GM23338 (cell line): ENCODE results near the gene SEMA5A. TPM values are rescaled to one million over a fixed set of nuclear protein-coding genes. Genes with fewer than 3 reads are reported as not detected.

Source experiments
- ATAC-seq: fragments of 200-7000 bp; cut with Tn5 transposase; 3 replicates; pipeline ENCODE4 v1.9.1; 2020
- DNase-seq: peaks from one replicate; pipeline ENCODE4 v3.0.0-alpha.2; 2015; ENCODE audit warnings: low spot score
- H2AFZ ChIP-seq: fragments of 200-600 bp; sonication (generic); 2 replicates; pipeline ENCODE4 v1.8.0; 2016; ENCODE audit warnings: antibody characterized with exemption, mild to moderate bottlenecking, moderate library complexity
- H3F3A ChIP-seq: fragments of 200-600 bp; sonication (generic); replicated peaks from 2 replicates; pipeline ENCODE4 v1.8.0; 2017; ENCODE audit warnings: antibody characterized with exemption, mixed run types, low read depth
- H3K27ac ChIP-seq: fragments of 200-600 bp; sonication (generic); 2 replicates; pipeline ENCODE4 v1.6.1; 2016; ENCODE audit warnings: low read depth
- H3K27me3 ChIP-seq: fragments of 200-600 bp; sonication (generic); 2 replicates; pipeline ENCODE4 v1.8.0; 2016; ENCODE audit warnings: mild to moderate bottlenecking, mixed run types, moderate library complexity; ENCODE audit not compliant: insufficient read depth
- H3K36me3 ChIP-seq: fragments of 200-600 bp; sonication (generic); 2 replicates; pipeline ENCODE4 v1.8.0; 2016; ENCODE audit warnings: mild to moderate bottlenecking; ENCODE audit not compliant: insufficient read depth
- H3K4me1 ChIP-seq: fragments of 200-600 bp; sonication (generic); 2 replicates; pipeline ENCODE4 v1.8.0; 2016; ENCODE audit warnings: mild to moderate bottlenecking, moderate library complexity; ENCODE audit not compliant: insufficient read depth
- H3K4me2 ChIP-seq: fragments of 200-600 bp; sonication (generic); 2 replicates; pipeline ENCODE4 v1.7.1; 2017; ENCODE audit warnings: mixed run types
- H3K4me3 ChIP-seq: fragments of 200-600 bp; sonication (generic); 2 replicates; pipeline ENCODE4 v1.6.1; 2016; ENCODE audit warnings: mixed run types
- H3K79me2 ChIP-seq: fragments of 200-600 bp; sonication (generic); replicated peaks from 2 replicates; pipeline ENCODE4 v1.8.0; 2017; ENCODE audit warnings: mild to moderate bottlenecking; ENCODE audit not compliant: insufficient read depth
- H3K9me2 ChIP-seq: fragments of 200-600 bp; sonication (generic); 2 replicates; pipeline ENCODE4 v1.8.0; 2017; ENCODE audit not compliant: insufficient read depth
- H4K20me1 ChIP-seq: fragments of 200-600 bp; sonication (generic); replicated peaks from 2 replicates; pipeline ENCODE4 v1.8.0; 2017; ENCODE audit warnings: mild to moderate bottlenecking; ENCODE audit not compliant: insufficient read depth
- H3K27ac Mint-ChIP-seq: 2 replicates; pipeline ENCODE4 v1.8.0; 2020; ENCODE audit warnings: inconsistent platforms, mild to moderate bottlenecking, moderate library complexity, mixed read lengths
- H3K27me3 Mint-ChIP-seq: 3 replicates; pipeline ENCODE4 v1.8.0; 2022; ENCODE audit warnings: low read depth, mild to moderate bottlenecking, moderate library complexity, mixed read lengths, inconsistent platforms; ENCODE audit not compliant: insufficient read depth, poor library complexity
- H3K36me3 Mint-ChIP-seq: 3 replicates; pipeline ENCODE4 v1.8.0; 2021; ENCODE audit warnings: low read depth, mild to moderate bottlenecking, inconsistent platforms, moderate library complexity, mixed read lengths
- H3K4me1 Mint-ChIP-seq: 3 replicates; pipeline ENCODE4 v1.8.0; 2020; ENCODE audit warnings: mild to moderate bottlenecking, inconsistent platforms, mixed read lengths
- H3K4me3 Mint-ChIP-seq: 3 replicates; pipeline ENCODE4 v1.8.0; 2021; ENCODE audit warnings: moderate library complexity, mild to moderate bottlenecking, inconsistent platforms, mixed read lengths
- H3K9me3 Mint-ChIP-seq: 3 replicates; pipeline ENCODE4 v1.8.0; 2020; ENCODE audit warnings: moderate library complexity, mild to moderate bottlenecking, inconsistent platforms, mixed read lengths
- CREB1 ChIP-seq: fragments of 250-450 bp; sonication (Bioruptor Pico); IDR thresholded peaks from 2 replicates; pipeline ENCODE4 v1.5.0; 2020; ENCODE audit warnings: low read depth, mild to moderate bottlenecking, moderate library complexity
- CTCF ChIP-seq, 2 experiments: fragments of 200-600 bp in 1 of 2; sonication (generic) in 1 of 2; conservative IDR thresholded peaks; 2 replicates each; pipeline versions ENCODE4 v1.5.1 to v1.6.1; 2016 to 2017; ENCODE audit warnings: antibody characterized with exemption in 2 of 2, low read depth in 2 of 2, mild to moderate bottlenecking in 2 of 2, moderate library complexity in 1 of 2
- EZH2 ChIP-seq: fragments of 200-600 bp; sonication (generic); IDR thresholded peaks from one replicate; pipeline ENCODE4 v1.8.0; 2017; ENCODE audit warnings: antibody characterized with exemption, mild to moderate bottlenecking, low read depth; ENCODE audit not compliant: unreplicated experiment
- EZH2phosphoT487 ChIP-seq: fragments of 200-600 bp; sonication (generic); IDR thresholded peaks from one replicate; pipeline ENCODE4 v1.8.1; 2018; ENCODE audit warnings: antibody characterized with exemption; ENCODE audit not compliant: unreplicated experiment
- JUNB ChIP-seq: IDR thresholded peaks from one replicate; pipeline ENCODE4 v1.6.1; 2016; ENCODE audit warnings: antibody characterized with exemption; ENCODE audit not compliant: unreplicated experiment
- NANOG ChIP-seq: IDR thresholded peaks from 2 replicates; pipeline ENCODE4 v1.6.1; 2016; ENCODE audit warnings: antibody characterized with exemption, borderline replicate concordance
- POLR2AphosphoS5 ChIP-seq: IDR thresholded peaks from 2 replicates; pipeline ENCODE4 v1.6.1; 2016; ENCODE audit warnings: antibody characterized with exemption, low read depth
- REST ChIP-seq: IDR thresholded peaks from one replicate; pipeline ENCODE4 v1.6.1; 2018; ENCODE audit warnings: antibody characterized with exemption; ENCODE audit not compliant: unreplicated experiment
- STAT1 ChIP-seq: IDR thresholded peaks from one replicate; pipeline ENCODE4 v1.6.1; 2016; ENCODE audit warnings: antibody characterized with exemption; ENCODE audit not compliant: unreplicated experiment
- ZNF114 ChIP-seq: fragments of 250-450 bp; sonication (Bioruptor Pico); IDR thresholded peaks from 2 replicates; pipeline ENCODE4 v1.5.0; 2020; ENCODE audit warnings: mild to moderate bottlenecking, moderate library complexity
- ZNF331 ChIP-seq: fragments of 250-450 bp; sonication (Bioruptor Pico); IDR thresholded peaks from 2 replicates; pipeline ENCODE4 v1.5.0; 2020; ENCODE audit warnings: low read depth, mild to moderate bottlenecking, moderate library complexity
- polyA plus RNA-seq: library from polyadenylated mRNA; unstranded; fragments of >200 nt; fragmentation: Nextera tagmentation; extraction: Ambion mirVana; gene quantifications from 2 replicates; pipeline ENCODE4 v1.2.1, GENCODE V29; 2016
- total RNA-seq: library from RNA; depleted of rRNA; stranded (reverse); fragments of >200 nt; shearing (Covaris generic); gene quantifications from 2 replicates; pipeline ENCODE4 v1.2.3, GENCODE V29; 2014
- TF ChIP-seq, protein P1 (sequence below): IDR thresholded peaks from 2 replicates; pipeline ENCODE4 v1.6.1; 2016; ENCODE audit warnings: antibody characterized with exemption
- TF ChIP-seq, protein P2 (sequence below): fragments of 250-450 bp; sonication (Bioruptor Pico); IDR thresholded peaks from 2 replicates; pipeline ENCODE4 v1.5.0; 2020; ENCODE audit warnings: mild to moderate bottlenecking, moderate library complexity

SEMA5A gene
- total and polyA plus RNA-seq, 2 experiments from 2014 or later, result 2.1 to 8.1 TPM

- Histone ChIP-seq H3K4me2 (no peak overlapping the region), H3K4me1 (peaks cover 11% of the 10 kb centered on the region), H3K9me2 (no peaks in the 10 kb centered on the region), H3K4me3 (no peak overlapping the region), H3K27ac (no peak overlapping the region), H3K27me3 (no peaks in the 10 kb centered on the region), H2AFZ (no peak overlapping the region), H4K20me1 (no peaks in the 10 kb centered on the region), H3K36me3 (no peaks in the 10 kb centered on the region), H3K79me2 (no peaks in the 10 kb centered on the region), H3F3A (no peaks in the 10 kb centered on the region)
- H3K27ac Mint-ChIP-seq, result no peak overlapping the region
- no peak for TF ChIP-seq EZH2
- TF ChIP-seq, protein P1, sequence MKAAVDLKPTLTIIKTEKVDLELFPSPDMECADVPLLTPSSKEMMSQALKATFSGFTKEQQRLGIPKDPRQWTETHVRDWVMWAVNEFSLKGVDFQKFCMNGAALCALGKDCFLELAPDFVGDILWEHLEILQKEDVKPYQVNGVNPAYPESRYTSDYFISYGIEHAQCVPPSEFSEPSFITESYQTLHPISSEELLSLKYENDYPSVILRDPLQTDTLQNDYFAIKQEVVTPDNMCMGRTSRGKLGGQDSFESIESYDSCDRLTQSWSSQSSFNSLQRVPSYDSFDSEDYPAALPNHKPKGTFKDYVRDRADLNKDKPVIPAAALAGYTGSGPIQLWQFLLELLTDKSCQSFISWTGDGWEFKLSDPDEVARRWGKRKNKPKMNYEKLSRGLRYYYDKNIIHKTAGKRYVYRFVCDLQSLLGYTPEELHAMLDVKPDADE, result no peak
- TF ChIP-seq REST, result no peak
- TF ChIP-seq EZH2phosphoT487, result no peak
- TF ChIP-seq STAT1, result no peak
- no peak for TF ChIP-seq CREB1 (CRISPR knock-in tag)
- TF ChIP-seq POLR2AphosphoS5, result no peak
- TF ChIP-seq ZNF331, result no peak
- TF ChIP-seq JUNB, result no peak
- no peak for TF ChIP-seq CTCF (conservative IDR thresholded peaks at IDR 0.05; ENCODE audit: low read depth in 2 of 2)
- no peak for TF ChIP-seq NANOG
- TF ChIP-seq ZNF114 (CRISPR knock-in tag), result no peak
- TF ChIP-seq, protein P2, sequence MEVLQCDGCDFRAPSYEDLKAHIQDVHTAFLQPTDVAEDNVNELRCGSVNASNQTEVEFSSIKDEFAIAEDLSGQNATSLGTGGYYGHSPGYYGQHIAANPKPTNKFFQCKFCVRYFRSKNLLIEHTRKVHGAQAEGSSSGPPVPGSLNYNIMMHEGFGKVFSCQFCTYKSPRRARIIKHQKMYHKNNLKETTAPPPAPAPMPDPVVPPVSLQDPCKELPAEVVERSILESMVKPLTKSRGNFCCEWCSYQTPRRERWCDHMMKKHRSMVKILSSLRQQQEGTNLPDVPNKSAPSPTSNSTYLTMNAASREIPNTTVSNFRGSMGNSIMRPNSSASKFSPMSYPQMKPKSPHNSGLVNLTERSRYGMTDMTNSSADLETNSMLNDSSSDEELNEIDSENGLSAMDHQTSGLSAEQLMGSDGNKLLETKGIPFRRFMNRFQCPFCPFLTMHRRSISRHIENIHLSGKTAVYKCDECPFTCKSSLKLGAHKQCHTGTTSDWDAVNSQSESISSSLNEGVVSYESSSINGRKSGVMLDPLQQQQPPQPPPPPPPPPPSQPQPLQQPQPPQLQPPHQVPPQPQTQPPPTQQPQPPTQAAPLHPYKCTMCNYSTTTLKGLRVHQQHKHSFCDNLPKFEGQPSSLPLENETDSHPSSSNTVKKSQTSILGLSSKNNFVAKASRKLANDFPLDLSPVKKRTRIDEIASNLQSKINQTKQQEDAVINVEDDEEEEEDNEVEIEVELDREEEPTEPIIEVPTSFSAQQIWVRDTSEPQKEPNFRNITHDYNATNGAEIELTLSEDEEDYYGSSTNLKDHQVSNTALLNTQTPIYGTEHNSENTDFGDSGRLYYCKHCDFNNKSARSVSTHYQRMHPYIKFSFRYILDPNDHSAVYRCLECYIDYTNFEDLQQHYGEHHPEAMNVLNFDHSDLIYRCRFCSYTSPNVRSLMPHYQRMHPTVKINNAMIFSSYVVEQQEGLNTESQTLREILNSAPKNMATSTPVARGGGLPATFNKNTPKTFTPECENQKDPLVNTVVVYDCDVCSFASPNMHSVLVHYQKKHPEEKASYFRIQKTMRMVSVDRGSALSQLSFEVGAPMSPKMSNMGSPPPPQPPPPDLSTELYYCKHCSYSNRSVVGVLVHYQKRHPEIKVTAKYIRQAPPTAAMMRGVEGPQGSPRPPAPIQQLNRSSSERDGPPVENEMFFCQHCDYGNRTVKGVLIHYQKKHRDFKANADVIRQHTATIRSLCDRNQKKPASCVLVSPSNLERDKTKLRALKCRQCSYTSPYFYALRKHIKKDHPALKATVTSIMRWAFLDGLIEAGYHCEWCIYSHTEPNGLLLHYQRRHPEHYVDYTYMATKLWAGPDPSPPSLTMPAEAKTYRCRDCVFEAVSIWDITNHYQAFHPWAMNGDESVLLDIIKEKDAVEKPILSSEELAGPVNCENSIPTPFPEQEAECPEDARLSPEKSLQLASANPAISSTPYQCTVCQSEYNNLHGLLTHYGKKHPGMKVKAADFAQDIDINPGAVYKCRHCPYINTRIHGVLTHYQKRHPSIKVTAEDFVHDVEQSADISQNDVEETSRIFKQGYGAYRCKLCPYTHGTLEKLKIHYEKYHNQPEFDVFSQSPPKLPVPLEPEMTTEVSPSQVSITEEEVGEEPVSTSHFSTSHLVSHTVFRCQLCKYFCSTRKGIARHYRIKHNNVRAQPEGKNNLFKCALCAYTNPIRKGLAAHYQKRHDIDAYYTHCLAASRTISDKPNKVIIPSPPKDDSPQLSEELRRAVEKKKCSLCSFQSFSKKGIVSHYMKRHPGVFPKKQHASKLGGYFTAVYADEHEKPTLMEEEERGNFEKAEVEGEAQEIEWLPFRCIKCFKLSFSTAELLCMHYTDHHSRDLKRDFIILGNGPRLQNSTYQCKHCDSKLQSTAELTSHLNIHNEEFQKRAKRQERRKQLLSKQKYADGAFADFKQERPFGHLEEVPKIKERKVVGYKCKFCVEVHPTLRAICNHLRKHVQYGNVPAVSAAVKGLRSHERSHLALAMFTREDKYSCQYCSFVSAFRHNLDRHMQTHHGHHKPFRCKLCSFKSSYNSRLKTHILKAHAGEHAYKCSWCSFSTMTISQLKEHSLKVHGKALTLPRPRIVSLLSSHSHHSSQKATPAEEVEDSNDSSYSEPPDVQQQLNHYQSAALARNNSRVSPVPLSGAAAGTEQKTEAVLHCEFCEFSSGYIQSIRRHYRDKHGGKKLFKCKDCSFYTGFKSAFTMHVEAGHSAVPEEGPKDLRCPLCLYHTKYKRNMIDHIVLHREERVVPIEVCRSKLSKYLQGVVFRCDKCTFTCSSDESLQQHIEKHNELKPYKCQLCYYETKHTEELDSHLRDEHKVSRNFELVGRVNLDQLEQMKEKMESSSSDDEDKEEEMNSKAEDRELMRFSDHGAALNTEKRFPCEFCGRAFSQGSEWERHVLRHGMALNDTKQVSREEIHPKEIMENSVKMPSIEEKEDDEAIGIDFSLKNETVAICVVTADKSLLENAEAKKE (CRISPR knock-in tag), result no peak
- H3K27me3 Mint-ChIP-seq, result peaks cover 5% of the 10 kb centered on the region
- ATAC-seq (no peak), DNase-seq (no peak)
- peaks cover 3% of the 10 kb centered on the region; the same call in 1 of the 3 replicates for H3K9me3 Mint-ChIP-seq
- 0 out of 3 replicates have a peak, but pooled peaks cover 3% of the 10 kb centered on the region for H3K36me3 Mint-ChIP-seq
- H3K4me3 Mint-ChIP-seq, result no peak overlapping the region
- H3K4me1 Mint-ChIP-seq, result peaks cover 19% of the 10 kb centered on the region
These were observed 281.6 kb downstream of the SEMA5A start for GRCh38 chr5:9264301-9264700.
